Umbilical cord (tissue), 2 donors: Measurements from ENCODE around the gene TAP2. TPM values are rescaled to one million over a fixed set of nuclear protein-coding genes. Genes with fewer than 3 reads are reported as not detected.

Experiments
- DNase-seq: peaks from one replicate; pipeline ENCODE4 v3.0.0-alpha.2; 2015; ENCODE audit warnings: low spot score
- total RNA-seq: library from RNA; depleted of rRNA; stranded (reverse); fragments of >200 nt; gene quantifications from one replicate; pipeline ENCODE4 v1.2.3, GENCODE V29; 2014; ENCODE audit warnings: low replicate concordance; ENCODE audit not compliant: insufficient read depth

The TAP2 gene
- total RNA-seq, 1 donor from 2014 or later, result 13.5 TPM

GRCh38 chr6:32854376-32855178 lies 16.0 kb upstream of the TAP2 start:
- DNase-seq, result no peak

- peak; percentile 95 for DNase-seq
These were observed 15.2 kb upstream of the TAP2 start, which contains the start of the genes PSMB9 and TAP1 for GRCh38 chr6:32853541-32854375. Gene PSMB9, plus strand, starts transcription at chr6:32854192. Its CDS starts 38 bp downstream, at chr6:32854230. Gene TAP1, minus strand, starts transcription at chr6:32853704. Its CDS starts 68 bp downstream, at chr6:32853636.

GRCh38 chr6:32852844-32853540 lies 14.5 kb upstream of the TAP2 start:
- DNase-seq, result peak; percentile 38

GRCh38 chr6:32852018-32852843 lies 13.7 kb upstream of the TAP2 start:
- no peak for DNase-seq

- no peak for DNase-seq
These were observed 12.5 kb upstream of the TAP2 start for GRCh38 chr6:32851025-32851424.

GRCh38 chr6:32849126-32849525 lies 10.6 kb upstream of the TAP2 start:
- no peak for DNase-seq

GRCh38 chr6:32847795-32848194 lies 9.3 kb upstream of the TAP2 start:
- no peak for DNase-seq

GRCh38 chr6:32847004-32847403 lies 8.5 kb upstream of the TAP2 start:
- DNase-seq, result no peak

GRCh38 chr6:32845384-32845884 lies 6.9 kb upstream of the TAP2 start:
- DNase-seq, result no peak

- DNase-seq, result no peak
These were observed 6.4 kb upstream of the TAP2 start for GRCh38 chr6:32844839-32845383.

- DNase-seq, result peak; percentile 97
These were observed 5.7 kb upstream of the TAP2 start, which contains the start of gene PSMB8 for GRCh38 chr6:32843979-32844838. Gene PSMB8, minus strand, starts transcription at chr6:32844047. Its CDS starts 51 bp downstream, at chr6:32843996.

- no peak for DNase-seq
These were observed 4.9 kb upstream of the TAP2 start for GRCh38 chr6:32843331-32843978.

- DNase-seq, result no peak
These were observed 4.2 kb upstream of the TAP2 start for GRCh38 chr6:32842690-32843089.

GRCh38 chr6:32842021-32842650 lies 3.6 kb upstream of the TAP2 start:
- no peak for DNase-seq

GRCh38 chr6:32840604-32841246 lies 2.2 kb upstream of the TAP2 start:
- no peak for DNase-seq

GRCh38 chr6:32839356-32839755 lies 817 bp upstream of the TAP2 start:
- no peak for DNase-seq

GRCh38 chr6:32837651-32838113 lies 857 bp downstream of the TAP2 start:
- DNase-seq, result no peak

GRCh38 chr6:32836873-32837272 lies 1.7 kb downstream of the TAP2 start:
- DNase-seq, result no peak
